Endothelial cell of umbilical vein (primary cell): ENCODE measurements around the gene NDUFA13. TPM values are rescaled to one million over a fixed set of nuclear protein-coding genes. Genes with fewer than 3 reads are reported as not detected.

Source experiments
- BruUV-seq: library from RNA; stranded (reverse); fragments of 400-500 nt; replicated peaks from 2 replicates; lab custom pipeline; 2021; lab: Mats Ljungman, UMichigan
- CTCF ChIA-PET: fragments of 300-600, 350-600 bp; sonication (Branson Sonifier 250); formaldehyde crosslinking; loops from one replicate; lab custom pipeline; 2021; ENCODE audit warnings: antibody characterized with exemption, inconsistent platforms; lab: Charles Lee
- POLR2A ChIA-PET: fragments of 300-600, 350-600 bp; sonication (Branson Sonifier 250); formaldehyde crosslinking; loops from one replicate; lab custom pipeline; 2021; ENCODE audit warnings: antibody characterized with exemption, inconsistent platforms; lab: Charles Lee
- DNase-seq: peaks from one replicate; pipeline ENCODE4 v3.0.0-alpha.2; 2011; ENCODE audit warnings: low read depth, low spot score
- FAIRE-seq: peaks from 2 replicates; lab custom pipeline; 2011; peaks lifted over from hg19 to GRCh38; lab: Jason Lieb, UNC
- H2AFZ ChIP-seq: 2 replicates; pipeline ENCODE4 v1.6.0; 2012; ENCODE audit warnings: low read depth, low read length, control low read depth, inconsistent platforms
- H3K27ac ChIP-seq: 2 replicates; pipeline ENCODE4 v1.5.1; 2011; ENCODE audit warnings: low read depth, mild to moderate bottlenecking, control low read depth, low read length, moderate library complexity; ENCODE audit not compliant: insufficient read depth
- H3K27me3 ChIP-seq, 2 experiments: 2 replicates each; pipeline versions ENCODE4 v1.6.0 to v1.6.1; 2011; ENCODE audit warnings: low read length in 2 of 2, mixed read lengths in 1 of 2; ENCODE audit not compliant: control insufficient read depth in 2 of 2, insufficient read depth in 2 of 2
- H3K36me3 ChIP-seq, 2 experiments: 2 replicates in 1 of 2; 3 replicates in 1 of 2; pipeline ENCODE4 v1.5.1; 2011; ENCODE audit warnings: low read length in 2 of 2, mild to moderate bottlenecking in 1 of 2, moderate library complexity in 1 of 2; ENCODE audit not compliant: control insufficient read depth in 2 of 2, insufficient read depth in 2 of 2; ENCODE audit errors: extremely low read depth in 1 of 2
- H3K4me1 ChIP-seq: 3 replicates; pipeline ENCODE4 v1.5.1; 2011; ENCODE audit warnings: mild to moderate bottlenecking, low read length; ENCODE audit not compliant: control insufficient read depth, insufficient read depth; ENCODE audit errors: extremely low read depth
- H3K4me2 ChIP-seq: 2 replicates; pipeline ENCODE4 v1.6.1; 2011; ENCODE audit warnings: low read length, control low read depth, mixed read lengths; ENCODE audit not compliant: insufficient read depth
- H3K4me3 ChIP-seq, 3 experiments: fragments of 200-600 bp in 1 of 3; sonication (generic), shearing (Covaris generic) in 1 of 3; replicated peaks in 1 of 3; 2 replicates each; pipeline ENCODE4 v1.5.1; 2011 to 2016; ENCODE audit warnings: control low read depth in 3 of 3, low read length in 3 of 3, mild to moderate bottlenecking in 2 of 3, inconsistent platforms in 1 of 3, low read depth in 1 of 3, moderate library complexity in 1 of 3; ENCODE audit not compliant: insufficient read depth in 1 of 3
- H3K79me2 ChIP-seq: 2 replicates; pipeline ENCODE4 v1.6.0; 2012; ENCODE audit warnings: low read length, inconsistent platforms; ENCODE audit not compliant: control insufficient read depth, insufficient read depth
- H3K9ac ChIP-seq: replicated peaks from 2 replicates; pipeline ENCODE3; 2011; ENCODE audit warnings: low read length, control low read depth; ENCODE audit not compliant: insufficient read depth; ENCODE audit errors: extremely low read depth
- H3K9me1 ChIP-seq: replicated peaks from 3 replicates; pipeline ENCODE4 v1.6.0; 2011; ENCODE audit warnings: mild to moderate bottlenecking, low read length; ENCODE audit not compliant: control insufficient read depth, insufficient read depth; ENCODE audit errors: extremely low read depth
- H3K9me3 ChIP-seq: replicated peaks from 2 replicates; pipeline ENCODE4 v1.5.1; 2012; ENCODE audit warnings: low read length, inconsistent platforms; ENCODE audit not compliant: control insufficient read depth, insufficient read depth
- H4K20me1 ChIP-seq: replicated peaks from 2 replicates; pipeline ENCODE3; 2011; ENCODE audit warnings: mild to moderate bottlenecking, low read length; ENCODE audit not compliant: control insufficient read depth, insufficient read depth; ENCODE audit errors: extremely low read depth
- EZH2 ChIP-seq: IDR thresholded peaks from 2 replicates; pipeline ENCODE4 v1.6.1; 2012; ENCODE audit warnings: borderline replicate concordance, low read depth, mild to moderate bottlenecking, moderate library complexity, low read length, inconsistent platforms; ENCODE audit not compliant: severe bottlenecking
- FOS ChIP-seq: IDR thresholded peaks from 2 replicates; pipeline ENCODE4 v1.6.1; 2011; ENCODE audit warnings: mild to moderate bottlenecking, low read length, moderate library complexity, borderline replicate concordance; ENCODE audit not compliant: insufficient read depth
- GATA2 ChIP-seq: IDR thresholded peaks from 2 replicates; pipeline ENCODE4 v1.7.0; 2011; ENCODE audit warnings: low read depth, mild to moderate bottlenecking, moderate library complexity, mixed read lengths, low read length; ENCODE audit not compliant: insufficient read length, insufficient read depth
- JUN ChIP-seq: IDR thresholded peaks from 2 replicates; pipeline ENCODE4 v1.6.1; 2011; ENCODE audit warnings: borderline replicate concordance, low read depth; ENCODE audit not compliant: insufficient read length, insufficient read depth
- POLR2A ChIP-seq: IDR thresholded peaks from 2 replicates; pipeline ENCODE4 v1.6.1; 2012; ENCODE audit warnings: low read depth, mild to moderate bottlenecking, control low read depth, low read length
- POLR2AphosphoS5 ChIP-seq: IDR thresholded peaks from 2 replicates; pipeline ENCODE4 v1.6.1; 2012; ENCODE audit warnings: low read depth, mild to moderate bottlenecking, control low read depth, low read length, moderate library complexity; ENCODE audit not compliant: insufficient read depth
- dilution Hi-C: fragments of 300-500 bp; cut with MboI; formaldehyde crosslinking; loops from one replicate; pipeline ENCODE4 v1.15.0; 2019; ENCODE audit warnings: low sequenced_read_pairs; ENCODE audit not compliant: extremely low pct_ligation_motif_present
- intact Hi-C: fragments of 100-400 bp; cut with micrococcal nuclease; formaldehyde crosslinking; loops from one replicate; pipeline ENCODE4 v1.10.0; 2022
- polyA plus RNA-seq, 4 experiments: library from polyadenylated mRNA; depleted of rRNA in 3 of 4; stranded (reverse) in 3 of 4; unstranded in 1 of 4; fragments of >200 nt; gene quantifications; 2 replicates each; pipeline versions ENCODE4 v1.2.1 to v1.2.3, GENCODE V29; 2011 to 2012; ENCODE audit warnings: missing spikeins in 1 of 4
- total RNA-seq: library from RNA; stranded (reverse); gene quantifications from 2 replicates; pipeline ENCODE4 v1.2.3, GENCODE V29; 2021
- TF ChIP-seq, protein P1 (sequence below): IDR thresholded peaks from 2 replicates; pipeline ENCODE4 v1.6.1; 2011; ENCODE audit not compliant: insufficient read depth, insufficient read length

NDUFA13 gene
- total and polyA plus RNA-seq, 2 donors (not counting 3 experiments of a cell fraction or from before 2014, with no cell fraction given), result 246 to 799 TPM

DNA sequence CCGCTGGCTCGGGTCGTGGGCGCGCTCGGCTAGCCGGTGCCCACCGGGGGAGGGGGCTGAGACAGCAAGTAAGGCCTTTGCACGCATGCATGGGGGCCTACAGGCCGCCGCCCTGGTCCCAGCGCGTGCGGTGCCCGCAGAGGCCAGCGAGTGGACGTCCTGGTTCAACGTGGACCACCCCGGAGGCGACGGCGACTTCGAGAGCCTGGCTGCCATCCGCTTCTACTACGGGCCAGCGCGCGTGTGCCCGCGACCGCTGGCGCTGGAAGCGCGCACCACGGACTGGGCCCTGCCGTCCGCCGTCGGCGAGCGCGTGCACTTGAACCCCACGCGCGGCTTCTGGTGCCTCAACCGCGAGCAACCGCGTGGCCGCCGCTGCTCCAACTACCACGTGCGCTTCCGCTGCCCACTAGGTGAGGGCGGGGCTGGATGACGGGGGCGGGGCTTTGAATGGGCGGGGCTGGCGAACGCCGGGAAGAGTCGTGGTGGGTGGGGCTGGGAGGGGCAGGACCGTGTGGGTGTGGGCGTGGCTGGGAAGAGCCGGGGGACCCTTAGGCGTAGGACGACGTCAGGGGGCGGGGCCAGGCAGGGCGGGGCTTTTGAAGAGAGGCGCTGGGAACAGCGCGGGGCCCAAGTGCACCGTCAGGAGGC, 24.2 kb downstream of the NDUFA13 start:
- no peak for FAIRE-seq

DNA sequence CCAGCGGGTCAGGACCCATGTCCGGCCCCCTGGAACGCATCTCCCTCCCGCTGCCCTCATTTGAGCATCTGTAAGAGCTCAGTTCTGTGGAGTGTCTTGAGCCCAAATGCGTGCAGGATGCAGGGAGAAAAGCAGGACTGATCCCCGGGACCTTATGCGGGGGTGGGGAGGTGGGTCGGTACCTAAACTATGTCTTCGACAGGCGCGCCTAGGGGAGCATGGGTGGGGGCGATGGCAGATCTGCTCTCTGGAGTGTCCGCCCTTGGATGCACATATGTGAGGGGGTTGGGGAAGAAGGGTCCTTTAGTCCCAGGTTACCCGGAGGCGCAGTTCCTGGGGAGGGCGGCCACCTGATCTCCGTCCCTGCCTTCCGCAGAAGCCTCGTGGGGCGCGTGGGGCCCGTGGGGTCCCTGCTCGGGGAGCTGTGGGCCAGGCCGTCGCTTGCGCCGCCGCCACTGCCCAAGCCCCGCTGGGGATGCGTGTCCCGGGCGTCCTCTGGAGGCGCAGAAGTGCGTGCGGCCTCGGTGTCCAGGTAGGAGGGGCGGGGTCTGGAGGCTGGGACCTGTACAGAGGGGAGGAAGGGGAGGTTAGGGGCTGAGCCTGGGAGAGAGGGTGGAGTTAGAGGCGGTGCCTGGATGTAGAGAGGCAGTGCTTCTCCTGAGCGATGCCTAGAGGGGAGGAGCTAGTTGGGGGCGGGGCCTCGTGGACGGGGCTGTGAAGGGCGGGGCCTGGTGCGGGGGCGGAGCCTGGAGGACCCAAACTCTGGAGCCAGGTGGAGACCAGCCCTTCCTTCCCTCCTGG, 24.9 kb downstream of the NDUFA13 start:
- H3K36me3 ChIP-seq, result no peaks in the 10 kb centered on the region
- ChIA-PET POLR2A (no interaction called here), CTCF (interaction anchor here (0.6 to 1.6 kb wide), 4 partner anchors 9 to 12 kb away, joined by 3 to 8 read pairs (median 4); no protein-coding TSS in a partner anchor)
- no peak overlapping the region for H3K9ac ChIP-seq
- no peak for DNase-seq
- no peak overlapping the region for H3K27ac ChIP-seq
- no peaks in the 10 kb centered on the region for H3K9me1 ChIP-seq
- TF ChIP-seq GATA2, result no peak
- no peak for TF ChIP-seq FOS
- TF ChIP-seq POLR2AphosphoS5, result no peak
- no peak for TF ChIP-seq JUN
- TF ChIP-seq, protein P1, sequence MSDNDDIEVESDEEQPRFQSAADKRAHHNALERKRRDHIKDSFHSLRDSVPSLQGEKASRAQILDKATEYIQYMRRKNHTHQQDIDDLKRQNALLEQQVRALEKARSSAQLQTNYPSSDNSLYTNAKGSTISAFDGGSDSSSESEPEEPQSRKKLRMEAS, result no peak
- no peak for TF ChIP-seq EZH2
- H3K79me2 ChIP-seq, result no peaks in the 10 kb centered on the region
- no peaks in the 10 kb centered on the region for H3K9me3 ChIP-seq
- FAIRE-seq, result no peak
- intact Hi-C loops, result loop anchor here (1.0 kb wide), 1 partner anchor 25 kb away; the partner anchor contains the start of gene NDUFA13
- no peak overlapping the region for H3K4me3 ChIP-seq
- H3K27me3 ChIP-seq, result peaks cover 25 to 29% of the 10 kb centered on the region in 2 experiments
- H3K4me2 ChIP-seq, result no peak overlapping the region
- no TSS peak for BruUV-seq
- dilution Hi-C loops, result no loop called here
- H4K20me1 ChIP-seq, result no peaks in the 10 kb centered on the region
- H2AFZ ChIP-seq, result peak overlapping the region; percentile 66
- no peaks in the 10 kb centered on the region for H3K4me1 ChIP-seq

More for the DNA sequence above, 24.2 kb downstream of the NDUFA13 start:
- POLR2A ChIA-PET, result no interaction called here
- Histone ChIP-seq H3K9me1 (no peaks in the 10 kb centered on the region), H3K79me2 (no peaks in the 10 kb centered on the region), H4K20me1 (no peaks in the 10 kb centered on the region), H3K27me3 (peaks cover 25 to 29% of the 10 kb centered on the region in 2 experiments), H2AFZ (peak overlapping the region; percentile 66), H3K4me2 (no peak overlapping the region), H3K9me3 (no peaks in the 10 kb centered on the region), H3K4me1 (no peaks in the 10 kb centered on the region), H3K27ac (no peak overlapping the region), H3K36me3 (no peaks in the 10 kb centered on the region), H3K9ac (no peak overlapping the region), H3K4me3 (no peak overlapping the region)
- CTCF ChIA-PET, result interaction anchor here (1.1 to 1.6 kb wide), 3 partner anchors 8 to 13 kb away, joined by 3 to 8 read pairs (median 4); no protein-coding TSS in a partner anchor
- dilution Hi-C loops (no loop called here), intact Hi-C loops (no loop called here)
- TF ChIP-seq POLR2A, result no peak
- TF ChIP-seq EZH2, result peak; percentile 61
- TF ChIP-seq, protein P1, result no peak
- DNase-seq, result no peak
- BruUV-seq, result no TSS peak
